ENCODE measurements around the gene PSMD6. TPM values are rescaled to one million over a fixed set of nuclear protein-coding genes. Genes with fewer than 3 reads are reported as not detected.

The PSMD6 gene
- total and polyA plus RNA-seq, 9 of the 15 experiments (the other 6 are each of a cell fraction or from before 2014, with no cell fraction given), result 78.2 to 133 (median 113) TPM

DNA sequence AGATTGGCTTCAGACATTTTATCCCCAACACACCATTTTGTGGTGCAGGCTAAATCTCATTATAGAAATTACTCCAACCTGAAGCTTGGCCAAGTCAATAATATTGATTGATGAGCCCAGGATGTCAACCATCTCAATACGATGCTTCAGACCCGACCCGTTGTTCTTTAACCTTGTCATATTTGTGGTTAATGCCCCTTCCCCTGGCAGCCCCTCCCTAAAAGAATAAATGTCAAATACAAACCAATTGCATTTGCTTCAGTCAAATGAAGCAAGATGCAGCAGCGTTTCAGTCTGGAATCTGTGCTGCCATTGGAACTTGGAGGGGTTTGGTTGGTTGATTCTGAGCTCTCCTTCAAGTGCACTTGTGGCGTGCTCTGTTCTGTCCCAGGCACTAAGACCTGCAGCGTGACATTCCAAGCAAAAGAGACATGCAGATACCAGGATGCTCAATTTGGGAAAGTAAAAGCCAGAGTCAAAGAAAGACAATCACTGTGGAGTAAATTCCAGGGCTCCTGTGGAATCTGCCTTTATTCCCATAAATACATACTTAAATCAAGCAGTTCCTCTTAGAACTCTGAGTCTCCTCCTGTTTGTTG, 23.8 kb upstream of the PSMD6 start:
- Histone ChIP-seq H3K4me2 (ENCODE audit: insufficient read depth, low read length) (no peak overlapping the region), H3K79me2 (ENCODE audit: control insufficient read depth, insufficient read depth, low read length) (no peaks in the 10 kb centered on the region), H3K4me3 (no peak overlapping the region), H2AFZ (ENCODE audit: low read depth, low read length) (no peak overlapping the region), H3K9me3 (replicated peaks; ENCODE audit: control insufficient read depth, insufficient read depth, low read depth, low read length) (no peaks in the 10 kb centered on the region), H3K4me1 (replicated peaks in 1 of 2; ENCODE audit: control insufficient read depth in 2 of 2, insufficient read depth in 2 of 2, low read length in 2 of 2) (no peaks in the 10 kb centered on the region; a peak in 1 of 5 replicates), H3K9me1 (ENCODE audit: control insufficient read depth, insufficient read depth, low read length) (no peaks in the 10 kb centered on the region), H3K9ac (ENCODE audit: insufficient read depth in 1 of 2, low read depth in 2 of 2, low read length in 2 of 2) (no peak overlapping the region), H3K27ac (ENCODE audit: extremely low read depth, low read depth, low read length) (no peak overlapping the region), H4K20me1 (replicated peaks; ENCODE audit: control insufficient read depth, insufficient read depth, low read length) (no peaks in the 10 kb centered on the region), H3K27me3 (ENCODE audit: control insufficient read depth in 2 of 2, insufficient read depth in 2 of 2, low read length in 2 of 2) (no peaks in the 10 kb centered on the region; a peak in 1 of 5 replicates), H3K36me3 (ENCODE audit: control insufficient read depth, insufficient read depth, low read length) (no peaks in the 10 kb centered on the region)
- intact Hi-C loops (cut with micrococcal nuclease), result no loop called here
- ATAC-seq (no peak), DNase-seq (ENCODE audit: extremely low read depth in 1 of 4, low spot score in 3 of 4) (no peak), FAIRE-seq (no peak)
- 1% methylated on average over 6 of the region's 6 CpGs for WGBS (ENCODE audit: insufficient coverage, low coverage, missing lambda C conversion rate)
- POLR2A ChIA-PET, result no interaction called here
- CTCF ChIA-PET (ENCODE audit: low intra/inter-chr PET ratio), result no interaction called here
- BruUV-seq (replicated peaks), result no TSS peak
- TF ChIP-seq, protein P1, sequence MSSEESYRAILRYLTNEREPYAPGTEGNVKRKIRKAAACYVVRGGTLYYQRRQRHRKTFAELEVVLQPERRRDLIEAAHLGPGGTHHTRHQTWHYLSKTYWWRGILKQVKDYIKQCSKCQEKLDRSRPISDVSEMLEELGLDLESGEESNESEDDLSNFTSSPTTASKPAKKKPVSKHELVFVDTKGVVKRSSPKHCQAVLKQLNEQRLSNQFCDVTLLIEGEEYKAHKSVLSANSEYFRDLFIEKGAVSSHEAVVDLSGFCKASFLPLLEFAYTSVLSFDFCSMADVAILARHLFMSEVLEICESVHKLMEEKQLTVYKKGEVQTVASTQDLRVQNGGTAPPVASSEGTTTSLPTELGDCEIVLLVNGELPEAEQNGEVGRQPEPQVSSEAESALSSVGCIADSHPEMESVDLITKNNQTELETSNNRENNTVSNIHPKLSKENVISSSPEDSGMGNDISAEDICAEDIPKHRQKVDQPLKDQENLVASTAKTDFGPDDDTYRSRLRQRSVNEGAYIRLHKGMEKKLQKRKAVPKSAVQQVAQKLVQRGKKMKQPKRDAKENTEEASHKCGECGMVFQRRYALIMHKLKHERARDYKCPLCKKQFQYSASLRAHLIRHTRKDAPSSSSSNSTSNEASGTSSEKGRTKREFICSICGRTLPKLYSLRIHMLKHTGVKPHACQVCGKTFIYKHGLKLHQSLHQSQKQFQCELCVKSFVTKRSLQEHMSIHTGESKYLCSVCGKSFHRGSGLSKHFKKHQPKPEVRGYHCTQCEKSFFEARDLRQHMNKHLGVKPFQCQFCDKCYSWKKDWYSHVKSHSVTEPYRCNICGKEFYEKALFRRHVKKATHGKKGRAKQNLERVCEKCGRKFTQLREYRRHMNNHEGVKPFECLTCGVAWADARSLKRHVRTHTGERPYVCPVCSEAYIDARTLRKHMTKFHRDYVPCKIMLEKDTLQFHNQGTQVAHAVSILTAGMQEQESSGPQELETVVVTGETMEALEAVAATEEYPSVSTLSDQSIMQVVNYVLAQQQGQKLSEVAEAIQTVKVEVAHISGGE (CRISPR knock-in tag; IDR thresholded peaks at IDR 0.05), result peak in 1 of 3 experiments; percentile 77; a peak in 2 of 6 replicates
- no peak for TF ChIP-seq RB1 (IDR thresholded peaks at IDR 0.05; ENCODE audit: low read depth)
- in situ Hi-C loops (cut with MboI), result no loop called here

Measured in K562 (cell line).